ENCODE results near the gene COL18A1.

DNA sequence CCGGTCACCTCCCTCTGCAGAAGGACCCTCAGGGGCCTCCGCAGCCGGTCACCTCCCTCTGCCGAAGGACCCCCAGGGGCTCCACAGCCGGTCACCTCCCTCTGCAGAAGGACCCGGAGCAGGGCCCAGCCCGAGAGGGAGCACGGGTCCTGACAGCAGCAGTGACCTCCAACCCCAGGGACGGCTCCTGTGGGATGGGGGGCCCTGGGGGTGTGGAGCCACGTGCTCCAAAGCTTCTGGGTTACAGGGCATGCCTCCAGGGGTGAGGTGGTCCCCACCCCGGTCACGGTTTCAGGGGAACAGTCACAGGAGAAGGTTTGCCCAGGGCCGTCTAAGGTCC is 97.0 kb downstream of the COL18A1 start:
- no peak for TF ChIP-seq POLR2A (IDR thresholded peaks at IDR 0.05; ENCODE audit: low read length)
- no peak for TF ChIP-seq GATA1 (IDR thresholded peaks at IDR 0.05; ENCODE audit: low read depth, low read length)

All from erythroblast (primary cell).